Peyer's patch (tissue), 4 donors: ENCODE data around the gene CFAP43. TPM values are rescaled to one million over a fixed set of nuclear protein-coding genes. Genes with fewer than 3 reads are reported as not detected.
"Not testable (repeated sequence)": the region's sequence is repeated elsewhere in the genome, so short reads cannot be mapped to it uniquely, and the experiment has no call there.

Experiments
- DNase-seq, 3 donors: peaks; one replicate each; pipeline ENCODE4 v3.0.0-alpha.2; 2017 to 2019
- H3K27ac ChIP-seq, 4 donors: fragments of 200-600 bp; sonication (generic); one replicate each; pipeline ENCODE4 v1.5.1; 2016 to 2019
- H3K27me3 ChIP-seq, 2 donors: fragments of 200-600 bp; sonication (generic); one replicate each; pipeline ENCODE4 v1.5.1; 2019
- H3K36me3 ChIP-seq, 3 donors: fragments of 200-600 bp; sonication (generic); one replicate each; pipeline ENCODE4 v1.5.1; 2016 to 2019
- H3K4me1 ChIP-seq, 4 donors: fragments of 200-600 bp; sonication (generic); one replicate each; pipeline ENCODE4 v1.5.1; 2016 to 2019
- H3K4me3 ChIP-seq, 4 donors: fragments of 200-600 bp; sonication (generic); 1 replicate in 3 of 4; 2 replicates in 1 of 4; pipeline ENCODE4 v1.5.1; 2016 to 2019; ENCODE audit warnings: mild to moderate bottlenecking in 1 of 4
- H3K9me3 ChIP-seq, 4 donors: fragments of 200-600 bp; sonication (generic); one replicate each; pipeline ENCODE4 v1.5.1; 2016 to 2019; ENCODE audit warnings: mild to moderate bottlenecking in 1 of 4
- POLR2A ChIP-seq, 2 donors: fragments of 450-650 bp; IDR thresholded peaks; one replicate each; pipeline ENCODE4 v1.5.1; 2017; ENCODE audit warnings: antibody characterized with exemption in 2 of 2, mild to moderate bottlenecking in 2 of 2, moderate library complexity in 2 of 2
- total RNA-seq, 4 donors: library from RNA; depleted of rRNA; stranded (reverse); fragments of >200 nt; gene quantifications; one replicate each; pipeline ENCODE4 v1.1.0, GENCODE V29; 2016
- TF ChIP-seq, protein P1 (sequence below), 6 experiments: fragments of 450-650 bp in 4 of 6; fragments of 200-600 bp in 2 of 6; sonication (generic) in 1 of 6; IDR thresholded peaks; one replicate each; pipeline ENCODE4 v1.5.1; 2017 to 2019; ENCODE audit warnings: antibody characterized with exemption in 6 of 6, mild to moderate bottlenecking in 3 of 6, moderate library complexity in 1 of 6

CFAP43 gene
- total RNA-seq, 4 donors from 2014 or later: 0.27 to 12.4 (median 0.76) TPM; not detected in 1

- no peak for DNase-seq
- no peak for TF ChIP-seq POLR2A (IDR thresholded peaks at IDR 0.05)
- TF ChIP-seq, protein P1, sequence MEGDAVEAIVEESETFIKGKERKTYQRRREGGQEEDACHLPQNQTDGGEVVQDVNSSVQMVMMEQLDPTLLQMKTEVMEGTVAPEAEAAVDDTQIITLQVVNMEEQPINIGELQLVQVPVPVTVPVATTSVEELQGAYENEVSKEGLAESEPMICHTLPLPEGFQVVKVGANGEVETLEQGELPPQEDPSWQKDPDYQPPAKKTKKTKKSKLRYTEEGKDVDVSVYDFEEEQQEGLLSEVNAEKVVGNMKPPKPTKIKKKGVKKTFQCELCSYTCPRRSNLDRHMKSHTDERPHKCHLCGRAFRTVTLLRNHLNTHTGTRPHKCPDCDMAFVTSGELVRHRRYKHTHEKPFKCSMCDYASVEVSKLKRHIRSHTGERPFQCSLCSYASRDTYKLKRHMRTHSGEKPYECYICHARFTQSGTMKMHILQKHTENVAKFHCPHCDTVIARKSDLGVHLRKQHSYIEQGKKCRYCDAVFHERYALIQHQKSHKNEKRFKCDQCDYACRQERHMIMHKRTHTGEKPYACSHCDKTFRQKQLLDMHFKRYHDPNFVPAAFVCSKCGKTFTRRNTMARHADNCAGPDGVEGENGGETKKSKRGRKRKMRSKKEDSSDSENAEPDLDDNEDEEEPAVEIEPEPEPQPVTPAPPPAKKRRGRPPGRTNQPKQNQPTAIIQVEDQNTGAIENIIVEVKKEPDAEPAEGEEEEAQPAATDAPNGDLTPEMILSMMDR (IDR thresholded peaks at IDR 0.05): no peak
- no peak overlapping the region for H3K27ac ChIP-seq
- H3K27me3 ChIP-seq: no peaks in the 10 kb centered on the region
- no peaks in the 10 kb centered on the region for H3K9me3 ChIP-seq
- H3K4me3 ChIP-seq: no peak overlapping the region
- no peaks in the 10 kb centered on the region for H3K36me3 ChIP-seq
- H3K4me1 ChIP-seq: no peaks in the 10 kb centered on the region
Observed at GRCh38 chr10:104193787-104194186, 38.4 kb downstream of the CFAP43 start.

GRCh38 chr10:104190695-104191094 lies 41.5 kb downstream of the CFAP43 start:
- Histone ChIP-seq H3K9me3 (no peaks in the 10 kb centered on the region), H3K4me3 (no peak overlapping the region), H3K4me1 (no peaks in the 10 kb centered on the region), H3K27ac (no peak overlapping the region), H3K36me3 (no peaks in the 10 kb centered on the region), H3K27me3 (no peaks in the 10 kb centered on the region)
- no peak for DNase-seq
- TF ChIP-seq, protein P1 (IDR thresholded peaks at IDR 0.05): no peak
- TF ChIP-seq POLR2A (IDR thresholded peaks at IDR 0.05): no peak

DNA sequence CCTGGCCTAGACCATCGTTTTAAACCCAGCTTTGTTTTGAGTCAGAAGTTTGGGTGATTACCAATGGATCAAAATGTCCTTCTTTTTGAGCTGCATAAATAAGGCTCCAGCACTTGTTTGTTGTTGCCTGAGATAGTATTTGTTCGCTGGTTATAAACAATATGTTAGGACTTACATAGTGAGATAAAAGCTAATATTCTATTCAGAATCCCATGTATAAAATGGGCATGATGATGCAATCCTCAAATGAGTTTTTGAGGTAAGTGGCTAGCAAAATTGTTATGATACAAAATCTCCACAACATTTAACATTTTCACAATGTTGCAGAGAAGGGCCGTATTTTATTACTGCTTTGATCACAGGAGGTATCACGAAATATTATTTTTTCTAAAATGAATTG lies 48.5 kb downstream of the CFAP43 start:
- no peaks in the 10 kb centered on the region for H3K36me3 ChIP-seq
- no peak overlapping the region for H3K27ac ChIP-seq
- H3K4me1 ChIP-seq: no peaks in the 10 kb centered on the region
- no peaks in the 10 kb centered on the region for H3K27me3 ChIP-seq
- TF ChIP-seq, protein P1 (IDR thresholded peaks at IDR 0.05): no peak
- TF ChIP-seq POLR2A (IDR thresholded peaks at IDR 0.05): no peak
- H3K9me3 ChIP-seq: no peaks in the 10 kb centered on the region
- no peak overlapping the region for H3K4me3 ChIP-seq
- DNase-seq: no peak

DNA sequence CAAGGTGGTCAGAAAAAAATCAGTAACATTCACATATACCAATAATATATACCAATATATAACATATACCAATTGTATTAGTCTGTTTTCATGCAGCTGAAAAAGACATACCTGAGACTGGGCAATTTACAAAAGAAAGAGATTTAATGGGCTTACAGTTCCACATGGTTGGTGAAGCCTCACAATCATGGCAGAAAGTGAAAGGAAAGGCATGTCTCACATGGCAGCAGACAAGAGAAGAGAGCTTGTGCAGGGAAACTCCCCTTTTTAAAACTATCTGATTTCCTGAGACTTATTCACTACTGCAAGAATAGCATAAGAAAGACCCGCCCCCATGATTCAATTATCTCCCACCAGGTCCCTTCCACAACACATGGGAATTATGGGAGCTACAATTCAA lies 58.0 kb downstream of the CFAP43 start:
- not testable (repeated sequence) for H3K4me3 ChIP-seq, H3K4me1 ChIP-seq, H3K9me3 ChIP-seq, H3K27me3 ChIP-seq, DNase-seq, H3K27ac ChIP-seq, H3K36me3 ChIP-seq

- Histone ChIP-seq H3K36me3 (no peaks in the 10 kb centered on the region), H3K27me3 (no peaks in the 10 kb centered on the region), H3K4me3 (no peak overlapping the region), H3K9me3 (no peaks in the 10 kb centered on the region), H3K27ac (no peak overlapping the region), H3K4me1 (no peaks in the 10 kb centered on the region)
- no peak for DNase-seq
- TF ChIP-seq, protein P1 (IDR thresholded peaks at IDR 0.05): no peak
- no peak for TF ChIP-seq POLR2A (IDR thresholded peaks at IDR 0.05)
Observed at GRCh38 chr10:104170610-104171254, 61.4 kb downstream of the CFAP43 start.

DNA sequence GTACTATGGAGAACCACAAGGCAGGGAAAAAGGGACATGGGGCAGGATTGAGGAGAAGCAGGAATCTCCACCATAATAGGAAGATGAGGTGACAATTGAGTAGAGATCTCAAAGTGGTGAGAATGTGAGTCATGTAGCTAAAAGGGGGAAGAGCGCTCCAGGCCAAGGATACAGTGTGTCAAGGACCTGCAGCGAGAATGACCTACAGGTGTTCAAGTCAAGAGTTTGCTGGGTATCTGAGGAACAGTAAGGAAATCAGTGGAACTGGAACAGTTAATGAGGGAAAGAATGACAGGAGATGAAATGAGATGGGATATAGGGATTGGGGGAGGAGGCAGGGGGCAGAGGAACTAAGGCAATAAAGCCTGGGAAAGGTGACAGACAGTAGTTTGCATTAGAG lies 76.6 kb downstream of the CFAP43 start:
- DNase-seq: no peak
- no peak overlapping the region for H3K27ac ChIP-seq
- TF ChIP-seq, protein P1 (IDR thresholded peaks at IDR 0.05): no peak
- TF ChIP-seq POLR2A (IDR thresholded peaks at IDR 0.05): no peak
- H3K27me3 ChIP-seq: no peaks in the 10 kb centered on the region
- no peaks in the 10 kb centered on the region for H3K36me3 ChIP-seq
- peaks cover 0 to 12% (median 0%) of the 10 kb centered on the region in 4 donors for H3K9me3 ChIP-seq
- H3K4me3 ChIP-seq: no peak overlapping the region
- no peaks in the 10 kb centered on the region for H3K4me1 ChIP-seq
